Lower leg skin (tissue), 4 donors: Measurements from ENCODE around the gene SORCS2. TPM values are rescaled to one million over a fixed set of nuclear protein-coding genes. Genes with fewer than 3 reads are reported as not detected.

Experiments used
- DNase-seq, 2 donors: peaks; one replicate each; pipeline ENCODE4 v3.0.0-alpha.2; 2019; ENCODE audit warnings: low spot score in 2 of 2
- H3K4me3 ChIP-seq: fragments of 200-600 bp; sonication (generic); 2 replicates; pipeline ENCODE4 v1.5.1; 2017; ENCODE audit warnings: mild to moderate bottlenecking, low read depth; ENCODE audit not compliant: poor library complexity, severe bottlenecking
- CTCF ChIP-seq, 3 donors: fragments of 450-650 bp; IDR thresholded peaks; one replicate each; pipeline ENCODE4 v1.5.1; 2016; ENCODE audit warnings: antibody characterized with exemption in 3 of 3, mild to moderate bottlenecking in 3 of 3, moderate library complexity in 2 of 3
- POLR2A ChIP-seq, 2 donors: fragments of 450-650 bp; IDR thresholded peaks; one replicate each; pipeline ENCODE4 v1.6.1; 2016 to 2017; ENCODE audit warnings: antibody characterized with exemption in 2 of 2, mild to moderate bottlenecking in 1 of 2, moderate library complexity in 1 of 2
- WGBS, 2 donors: methylation state at CpG; one replicate each; pipeline ENCODE4 v1.1.5; 2018; 5-methylcytosine and 5-hydroxymethylcytosine counted together
- intact Hi-C: fragments of 100-400 bp; cut with DNase I; formaldehyde crosslinking; loops from one replicate; pipeline ENCODE4 v1.15.0; 2023; ENCODE audit warnings: low total_unique reads
- total RNA-seq, 4 donors: library from RNA; depleted of rRNA; stranded (reverse); fragments of >200 nt; gene quantifications; one replicate each; pipeline ENCODE4 v1.1.0, GENCODE V29; 2016

The SORCS2 gene
- total RNA-seq, 4 donors from 2014 or later = 1.1 to 6.4 (median 1.5) TPM

GRCh38 chr4:7335344-7336066 lies 143.2 kb downstream of the SORCS2 start:
- TF ChIP-seq POLR2A (IDR thresholded peaks at IDR 0.05) (no peak), CTCF (IDR thresholded peaks at IDR 0.05) (no peak)
- intact Hi-C loops = no loop called here
- no peak overlapping the region for H3K4me3 ChIP-seq
- DNase-seq = peak in 1 of 2 donors; percentile 23
- 23 to 24% methylated on average over 24 of the region's 24 CpGs for WGBS, 2 donors

GRCh38 chr4:7336067-7336569 lies 143.8 kb downstream of the SORCS2 start:
- no peak overlapping the region for H3K4me3 ChIP-seq
- 81 to 84% methylated on average over 14 to 15 of the region's 17 CpGs for WGBS, 2 donors
- TF ChIP-seq CTCF (IDR thresholded peaks at IDR 0.05) = no peak
- TF ChIP-seq POLR2A (IDR thresholded peaks at IDR 0.05) = no peak
- intact Hi-C loops = no loop called here
- no peak for DNase-seq

GRCh38 chr4:7336732-7337131 lies 144.4 kb downstream of the SORCS2 start:
- WGBS, 2 donors = 86 to 88% methylated on average over 14 of the region's 14 CpGs
- H3K4me3 ChIP-seq = no peak overlapping the region
- TF ChIP-seq POLR2A (IDR thresholded peaks at IDR 0.05) = no peak
- no peak for TF ChIP-seq CTCF (IDR thresholded peaks at IDR 0.05)
- DNase-seq = no peak
- intact Hi-C loops = no loop called here

GRCh38 chr4:7337196-7338058 lies 145.1 kb downstream of the SORCS2 start:
- intact Hi-C loops = no loop called here
- DNase-seq = no peak
- 92 to 93% methylated on average over 22 of the region's 22 CpGs for WGBS, 2 donors
- no peak overlapping the region for H3K4me3 ChIP-seq
- no peak for TF ChIP-seq POLR2A (IDR thresholded peaks at IDR 0.05)
- no peak for TF ChIP-seq CTCF (IDR thresholded peaks at IDR 0.05)

- intact Hi-C loops = no loop called here
- no peak for DNase-seq
- H3K4me3 ChIP-seq = no peak overlapping the region
- 93 to 94% methylated on average over 5 of the region's 5 CpGs for WGBS, 2 donors
- TF ChIP-seq POLR2A (IDR thresholded peaks at IDR 0.05) (no peak), CTCF (IDR thresholded peaks at IDR 0.05) (no peak)
Measured at GRCh38 chr4:7338059-7338452, 145.7 kb downstream of the SORCS2 start.
